ENCODE results near the gene GKN2. TPM values are rescaled to one million over a fixed set of nuclear protein-coding genes. Genes with fewer than 3 reads are reported as not detected.

Gene GKN2, protein sequence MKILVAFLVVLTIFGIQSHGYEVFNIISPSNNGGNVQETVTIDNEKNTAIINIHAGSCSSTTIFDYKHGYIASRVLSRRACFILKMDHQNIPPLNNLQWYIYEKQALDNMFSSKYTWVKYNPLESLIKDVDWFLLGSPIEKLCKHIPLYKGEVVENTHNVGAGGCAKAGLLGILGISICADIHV
- not detected in 2 replicates for total RNA-seq

DNA sequence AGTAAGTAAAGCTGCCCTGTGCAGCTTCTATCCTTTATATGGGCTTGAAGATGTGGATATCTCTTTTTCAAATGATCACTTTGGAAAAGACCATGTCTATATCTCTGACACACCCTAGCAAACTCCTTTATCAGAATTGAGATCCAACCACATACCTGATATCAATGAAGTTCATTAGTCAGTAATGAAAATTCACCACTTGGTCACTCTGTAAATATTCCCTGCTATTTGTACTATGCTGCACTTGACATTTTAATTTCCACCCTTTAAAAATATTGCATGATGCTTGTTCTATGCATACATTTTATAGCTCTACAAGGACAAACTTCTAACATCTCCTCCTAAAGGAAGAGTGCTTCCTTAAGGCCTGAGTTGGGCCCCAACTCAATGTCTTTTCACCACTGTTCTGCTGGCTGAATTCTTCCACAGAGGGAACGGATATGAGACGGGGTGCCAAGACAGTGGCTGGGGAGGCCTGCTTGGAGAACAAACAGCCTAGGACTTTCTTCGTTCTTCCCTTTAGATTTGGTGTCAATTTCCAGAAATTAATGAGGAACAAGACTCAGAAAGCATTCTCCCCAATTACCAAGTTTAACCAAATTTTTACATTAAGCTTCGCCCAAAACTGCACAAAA is at the start of gene GKN2:
Gene GKN2 (minus strand): TSS at position 7 of the 635 bp plus-strand sequence. CDS start 32 bp downstream, outside the sequence.

GRCh38 chr2:68974251-68974650 is 21.6 kb upstream of the GKN2 start, which contains the start of gene GKN1:
Gene GKN1 (plus strand): TSS chr2:68974636. CDS start chr2:68974678, 42 bp downstream.

Other genes with a start within 250 kb of the GKN2 start
- gene ARHGAP25, start 218.1 kb downstream of the GKN2 start, total RNA-seq, result 20.4 and 30.2 TPM in 2 replicates
- gene BMP10, start 81.5 kb downstream of the GKN2 start, total RNA-seq, result not detected in 2 replicates
- not detected in 2 replicates for gene GKN1, start 21.7 kb upstream of the GKN2 start, total RNA-seq
- 17.3 and 19.4 TPM in 2 replicates for gene ANTXR1, start 60.3 kb upstream of the GKN2 start, total RNA-seq